ENCODE results near the gene SPDYA.

- TF ChIP-seq BHLHE40 (IDR thresholded peaks at IDR 0.05; ENCODE audit: low read depth, low read length) (no peak), POLR2A (IDR thresholded peaks at IDR 0.05; ENCODE audit: low read depth, low read length) (no peak), CHD1 (IDR thresholded peaks at IDR 0.05; ENCODE audit: low read depth, low read length) (no peak), CTCF (conservative IDR thresholded peaks at IDR 0.05; ENCODE audit: low read depth, low read length) (no peak), USF2 (IDR thresholded peaks at IDR 0.05; ENCODE audit: low read depth, low read length) (no peak), SMC3 (IDR thresholded peaks at IDR 0.05; ENCODE audit: low read depth, low read length) (no peak), RAD21 (IDR thresholded peaks at IDR 0.05; ENCODE audit: low read length) (no peak), MXI1 (IDR thresholded peaks at IDR 0.05; ENCODE audit: borderline replicate concordance, low read depth, low read length) (no peak), FOS (IDR thresholded peaks at IDR 0.05; ENCODE audit: low read depth, low read length) (no peak), MAZ (IDR thresholded peaks at IDR 0.05; ENCODE audit: borderline replicate concordance, low read depth, low read length) (no peak), RFX5 (IDR thresholded peaks at IDR 0.05; ENCODE audit: low read depth, low read length) (no peak)
Observed at GRCh38 chr2:28801726-28802125, 8.9 kb upstream of the SPDYA start.
